NT2/D1 (cell line): ENCODE measurements around the gene TTYH2.

ENCODE experiments used
- YY1 ChIP-seq: IDR thresholded peaks from 2 replicates; pipeline ENCODE4 v1.6.1; 2011; ENCODE audit not compliant: insufficient read length, insufficient read depth
- ZNF274 ChIP-seq: IDR thresholded peaks from 2 replicates; pipeline ENCODE4 v1.6.1; 2011; ENCODE audit warnings: mild to moderate bottlenecking, low read depth, low read length

DNA sequence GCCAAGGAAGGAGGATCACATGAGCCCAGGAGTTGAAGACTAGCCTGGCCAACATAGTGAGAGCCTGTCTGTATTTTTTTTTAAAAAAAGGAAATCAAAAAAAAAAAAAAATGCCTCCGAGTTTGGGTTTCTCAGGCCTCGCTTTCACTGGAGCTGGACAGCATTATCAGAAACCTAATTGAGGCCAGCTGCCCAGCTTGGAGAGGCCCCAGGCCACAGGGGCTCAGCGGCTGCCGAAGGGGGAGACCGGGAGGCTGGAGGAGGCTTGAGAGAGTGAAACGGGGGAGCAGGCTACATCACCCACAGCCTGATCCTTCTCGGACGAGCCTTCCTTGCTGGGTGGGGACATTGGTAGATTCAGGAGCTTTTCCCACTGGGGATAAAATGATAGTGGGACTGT lies 5.1 kb downstream of the TTYH2 start:
- no peak for TF ChIP-seq YY1
- no peak for TF ChIP-seq ZNF274
